Activated T-helper 2 cell treated with anti-CD3 and anti-CD28 coated beads, Interferon-gamma antibody, Interleukin-2, Interleukin-4, amounts not matched to agents 10 μg/mL and 5 μg/mL and 100 μg/mL, durations not matched to agents 14 hours and 24 hours and 36 hours (primary cell): Measurements from ENCODE around the gene RNF224. TPM values are rescaled to one million over a fixed set of nuclear protein-coding genes. Genes with fewer than 3 reads are reported as not detected.

Source experiments
- DNase-seq: peaks from one replicate; pipeline ENCODE4 v3.0.0; 2021; ENCODE audit warnings: low spot score
- H3K27ac Mint-ChIP-seq: one replicate; pipeline ENCODE4 v1.8.0; 2021; ENCODE audit warnings: mixed read lengths
- H3K27me3 Mint-ChIP-seq: one replicate; pipeline ENCODE4 v1.8.0; 2021; ENCODE audit warnings: low read depth, mixed read lengths
- H3K36me3 Mint-ChIP-seq: one replicate; pipeline ENCODE4 v1.8.0; 2021; ENCODE audit warnings: low read depth, mixed read lengths
- H3K4me1 Mint-ChIP-seq: one replicate; pipeline ENCODE4 v1.8.0; 2021; ENCODE audit warnings: low read depth, mixed read lengths
- H3K4me3 Mint-ChIP-seq: one replicate; pipeline ENCODE4 v1.8.0; 2021; ENCODE audit warnings: low read depth, mild to moderate bottlenecking, moderate library complexity, mixed read lengths
- H3K9me3 Mint-ChIP-seq: one replicate; pipeline ENCODE4 v1.8.0; 2021; ENCODE audit warnings: mixed read lengths
- intact Hi-C: fragments of 100-400 bp; cut with micrococcal nuclease; formaldehyde crosslinking; loops from one replicate; pipeline ENCODE4 v1.15.1; 2023
- total RNA-seq: library from RNA; stranded (reverse); gene quantifications from 2 replicates; pipeline ENCODE4 v1.2.3, GENCODE V29; 2022

RNF224 gene
- total RNA-seq, 1 donor from 2014 or later: not detected

GRCh38 chr9:137211532-137211931, 15.8 kb upstream of the RNF224 start:
- Mint-ChIP-seq H3K4me3 (no peak overlapping the region), H3K36me3 (peaks cover 24% of the 10 kb centered on the region), H3K27me3 (no peaks in the 10 kb centered on the region), H3K4me1 (peaks cover 11% of the 10 kb centered on the region), H3K27ac (no peak overlapping the region), H3K9me3 (no peaks in the 10 kb centered on the region)
- intact Hi-C loops: no loop called here
- no peak for DNase-seq

- peaks cover 1% of the 10 kb centered on the region for H3K4me1 Mint-ChIP-seq
- H3K36me3 Mint-ChIP-seq: peaks cover 14% of the 10 kb centered on the region
- no peak for DNase-seq
- H3K27ac Mint-ChIP-seq: no peak overlapping the region
- no peaks in the 10 kb centered on the region for H3K27me3 Mint-ChIP-seq
- intact Hi-C loops: no loop called here
- no peak overlapping the region for H3K4me3 Mint-ChIP-seq
- H3K9me3 Mint-ChIP-seq: no peaks in the 10 kb centered on the region
These were observed 14.8 kb upstream of the RNF224 start for GRCh38 chr9:137212520-137212919.

- Mint-ChIP-seq H3K36me3 (peaks cover 10% of the 10 kb centered on the region), H3K4me3 (no peak overlapping the region), H3K4me1 (no peaks in the 10 kb centered on the region), H3K9me3 (no peaks in the 10 kb centered on the region), H3K27ac (no peak overlapping the region), H3K27me3 (no peaks in the 10 kb centered on the region)
- intact Hi-C loops: no loop called here
- no peak for DNase-seq
These were observed 13.9 kb upstream of the RNF224 start for GRCh38 chr9:137213160-137214060.

GRCh38 chr9:137214620-137215019, 12.7 kb upstream of the RNF224 start:
- Mint-ChIP-seq H3K4me1 (no peaks in the 10 kb centered on the region), H3K27me3 (no peaks in the 10 kb centered on the region), H3K36me3 (peaks cover 3% of the 10 kb centered on the region), H3K4me3 (no peak overlapping the region), H3K27ac (no peak overlapping the region), H3K9me3 (no peaks in the 10 kb centered on the region)
- no peak for DNase-seq
- intact Hi-C loops: no loop called here

GRCh38 chr9:137215196-137215986, 11.9 kb upstream of the RNF224 start:
- intact Hi-C loops: no loop called here
- H3K27ac Mint-ChIP-seq: no peak overlapping the region
- peaks cover 3% of the 10 kb centered on the region for H3K36me3 Mint-ChIP-seq
- no peaks in the 10 kb centered on the region for H3K9me3 Mint-ChIP-seq
- no peaks in the 10 kb centered on the region for H3K27me3 Mint-ChIP-seq
- no peak for DNase-seq
- H3K4me1 Mint-ChIP-seq: no peaks in the 10 kb centered on the region
- H3K4me3 Mint-ChIP-seq: no peak overlapping the region

- DNase-seq: no peak
- Mint-ChIP-seq H3K4me3 (no peak overlapping the region), H3K4me1 (no peaks in the 10 kb centered on the region), H3K27me3 (no peaks in the 10 kb centered on the region), H3K27ac (no peak overlapping the region), H3K9me3 (no peaks in the 10 kb centered on the region), H3K36me3 (peaks cover 3% of the 10 kb centered on the region)
- intact Hi-C loops: no loop called here
These were observed 10.9 kb upstream of the RNF224 start for GRCh38 chr9:137216188-137216965.

GRCh38 chr9:137217276-137218211, 9.8 kb upstream of the RNF224 start:
- no peaks in the 10 kb centered on the region for H3K4me1 Mint-ChIP-seq
- intact Hi-C loops: no loop called here
- H3K27me3 Mint-ChIP-seq: no peaks in the 10 kb centered on the region
- no peak for DNase-seq
- no peaks in the 10 kb centered on the region for H3K9me3 Mint-ChIP-seq
- no peak overlapping the region for H3K4me3 Mint-ChIP-seq
- peaks cover 3% of the 10 kb centered on the region for H3K36me3 Mint-ChIP-seq
- no peak overlapping the region for H3K27ac Mint-ChIP-seq

GRCh38 chr9:137218212-137218753, 9.0 kb upstream of the RNF224 start:
- Mint-ChIP-seq H3K27ac (no peak overlapping the region), H3K27me3 (no peaks in the 10 kb centered on the region), H3K9me3 (no peaks in the 10 kb centered on the region), H3K4me1 (peaks cover 2% of the 10 kb centered on the region), H3K4me3 (no peak overlapping the region), H3K36me3 (no peaks in the 10 kb centered on the region)
- DNase-seq: no peak
- intact Hi-C loops: no loop called here

- H3K9me3 Mint-ChIP-seq: no peaks in the 10 kb centered on the region
- DNase-seq: no peak
- peaks cover 2% of the 10 kb centered on the region for H3K4me1 Mint-ChIP-seq
- H3K36me3 Mint-ChIP-seq: no peaks in the 10 kb centered on the region
- H3K4me3 Mint-ChIP-seq: no peak overlapping the region
- intact Hi-C loops: no loop called here
- H3K27ac Mint-ChIP-seq: no peak overlapping the region
- H3K27me3 Mint-ChIP-seq: no peaks in the 10 kb centered on the region
These were observed 8.5 kb upstream of the RNF224 start for GRCh38 chr9:137218754-137219271.

- Mint-ChIP-seq H3K36me3 (no peaks in the 10 kb centered on the region), H3K4me1 (peaks cover 2% of the 10 kb centered on the region), H3K27ac (no peak overlapping the region), H3K4me3 (peak overlapping the region; percentile 37), H3K9me3 (no peaks in the 10 kb centered on the region), H3K27me3 (no peaks in the 10 kb centered on the region)
- intact Hi-C loops: no loop called here
- DNase-seq: no peak
These were observed 7.5 kb upstream of the RNF224 start for GRCh38 chr9:137219757-137220316.

- Mint-ChIP-seq H3K9me3 (no peaks in the 10 kb centered on the region), H3K36me3 (no peaks in the 10 kb centered on the region), H3K4me3 (peak overlapping the region; percentile 37), H3K27me3 (no peaks in the 10 kb centered on the region), H3K4me1 (peaks cover 5% of the 10 kb centered on the region), H3K27ac (no peak overlapping the region)
- intact Hi-C loops: no loop called here
- no peak for DNase-seq
These were observed 6.8 kb upstream of the RNF224 start for GRCh38 chr9:137220317-137221094.
